K562 (cell line): ENCODE results near the gene ZNF644. TPM values are rescaled to one million over a fixed set of nuclear protein-coding genes. Genes with fewer than 3 reads are reported as not detected.

Source experiments
- BRD9 ChIP-seq: fragments of 450-650 bp; IDR thresholded peaks from 2 replicates; pipeline ENCODE4 v1.6.1; 2018; ENCODE audit warnings: low read depth; ENCODE audit not compliant: partially characterized antibody
- ERF ChIP-seq: fragments of 450-650 bp; formaldehyde crosslinking; IDR thresholded peaks from 2 replicates; pipeline ENCODE4 v1.4.0; 2020; ENCODE audit warnings: mild to moderate bottlenecking, mixed read lengths
- MIER1 ChIP-seq: fragments of 450-650 bp; IDR thresholded peaks from 2 replicates; pipeline ENCODE4 v1.6.1; 2016; ENCODE audit warnings: antibody characterized with exemption, mild to moderate bottlenecking, low read depth
- MTA3 ChIP-seq: fragments of 450-650 bp; formaldehyde crosslinking; IDR thresholded peaks from 2 replicates; pipeline ENCODE4 v1.6.1; 2017; ENCODE audit warnings: mild to moderate bottlenecking, borderline replicate concordance
- NCOR1 ChIP-seq: fragments of 450-650 bp; IDR thresholded peaks from 2 replicates; pipeline ENCODE4 v1.6.1; 2016; ENCODE audit warnings: mild to moderate bottlenecking, moderate library complexity
- NR4A1 ChIP-seq, 2 experiments: fragments of 250-450 bp in 1 of 2; fragments of 450-650 bp in 1 of 2; sonication (Bioruptor Pico) in 1 of 2; IDR thresholded peaks; 2 replicates each; pipeline versions ENCODE4 v1.4.0 to v1.6.1; 2016 to 2020; ENCODE audit warnings: mild to moderate bottlenecking in 2 of 2, missing compliant biosample characterization in 1 of 2, missing genetic modification characterization in 1 of 2, moderate library complexity in 1 of 2
- XRCC5 ChIP-seq: fragments of 200-400 bp; formaldehyde crosslinking; IDR thresholded peaks from 2 replicates; pipeline ENCODE4 v1.6.1; 2017; ENCODE audit warnings: low read depth, mild to moderate bottlenecking, low read length
- ZBTB40 ChIP-seq, 2 experiments: fragments of 450-650 bp in 1 of 2; sonication (generic) in 1 of 2; formaldehyde crosslinking in 1 of 2; IDR thresholded peaks; 2 replicates each; pipeline versions ENCODE4 v1.7.1 to v1.9.0; 2016 to 2022; ENCODE audit warnings: inconsistent platforms in 1 of 2, mild to moderate bottlenecking in 1 of 2, missing genetic modification reagents in 1 of 2
- ZKSCAN8 ChIP-seq: fragments of 200-800 bp; sonication (Bioruptor generic); IDR thresholded peaks from 2 replicates; pipeline ENCODE4 v1.6.1; 2016; ENCODE audit warnings: missing genetic modification characterization, missing compliant biosample characterization
- ZNF395 ChIP-seq: fragments of 200-800 bp; sonication (Bioruptor generic); IDR thresholded peaks from 2 replicates; pipeline ENCODE4 v1.6.1; 2017; ENCODE audit warnings: missing genetic modification characterization, missing compliant biosample characterization
- polyA plus RNA-seq, 8 experiments: library from polyadenylated mRNA; depleted of rRNA in 4 of 8; stranded (reverse) in 5 of 8; unstranded in 3 of 8; fragments of >200 nt; fragmentation: Nextera tagmentation in 2 of 8; fragmentation: Illumina TruSeq in 1 of 8; extraction: Ambion mirVana in 2 of 8; extraction: Trizol in 1 of 8; gene quantifications; 2 replicates each; pipeline versions ENCODE4 v1.2.1 to v1.2.3, GENCODE V29; 2011 to 2014; ENCODE audit warnings: inconsistent platforms in 1 of 8, missing spikeins in 1 of 8
- total RNA-seq, 7 experiments: library from RNA; depleted of rRNA in 6 of 7; stranded (reverse); fragments of >200 nt in 6 of 7; fragmentation: Illumina TruSeq in 2 of 7; extraction: Trizol in 2 of 7; gene quantifications; 2 replicates each; pipeline versions ENCODE4 v1.2.1 to v1.2.3, GENCODE V29; 2011 to 2021; ENCODE audit warnings: low replicate concordance in 1 of 7
- TF ChIP-seq, protein P1 (sequence below): fragments of 450-650 bp; formaldehyde crosslinking; IDR thresholded peaks from 2 replicates; pipeline ENCODE4 v1.4.0; 2020; ENCODE audit warnings: mild to moderate bottlenecking, moderate library complexity
- TF ChIP-seq, protein P2 (sequence below): fragments of 450-650 bp; conservative IDR thresholded peaks from 2 replicates; pipeline ENCODE4 v1.6.1; 2016; ENCODE audit warnings: missing genetic modification characterization, low read depth, mild to moderate bottlenecking, missing compliant biosample characterization, moderate library complexity

Gene ZNF644
- total and polyA plus RNA-seq, 9 of the 15 experiments (the other 6 are each of a cell fraction or from before 2014, with no cell fraction given) = 25.3 to 71.4 (median 39.6) TPM

GRCh38 chr1:91022518-91022929, 689 bp upstream of the ZNF644 start (continued):
- TF ChIP-seq ZBTB40 (IDR thresholded peaks at IDR 0.05) = peak; percentile 72; the same call in 1 of the 2 replicates
- no peak for TF ChIP-seq ZBTB40 (CRISPR knock-in tag; IDR thresholded peaks at IDR 0.05)
- no peak for TF ChIP-seq ZKSCAN8
- no peak for TF ChIP-seq NCOR1
- peak; percentile 62; the same call in 1 of the 2 replicates for TF ChIP-seq ZNF395
- TF ChIP-seq, protein P1, sequence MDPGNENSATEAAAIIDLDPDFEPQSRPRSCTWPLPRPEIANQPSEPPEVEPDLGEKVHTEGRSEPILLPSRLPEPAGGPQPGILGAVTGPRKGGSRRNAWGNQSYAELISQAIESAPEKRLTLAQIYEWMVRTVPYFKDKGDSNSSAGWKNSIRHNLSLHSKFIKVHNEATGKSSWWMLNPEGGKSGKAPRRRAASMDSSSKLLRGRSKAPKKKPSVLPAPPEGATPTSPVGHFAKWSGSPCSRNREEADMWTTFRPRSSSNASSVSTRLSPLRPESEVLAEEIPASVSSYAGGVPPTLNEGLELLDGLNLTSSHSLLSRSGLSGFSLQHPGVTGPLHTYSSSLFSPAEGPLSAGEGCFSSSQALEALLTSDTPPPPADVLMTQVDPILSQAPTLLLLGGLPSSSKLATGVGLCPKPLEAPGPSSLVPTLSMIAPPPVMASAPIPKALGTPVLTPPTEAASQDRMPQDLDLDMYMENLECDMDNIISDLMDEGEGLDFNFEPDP (CRISPR knock-in tag) = 0 out of 2 replicates have a peak, but pooled peaks have one; percentile 26
- TF ChIP-seq XRCC5 = 0 out of 2 replicates have a peak, but pooled peaks have one; percentile 5
- no peak for TF ChIP-seq NR4A1 (CRISPR knock-in tag; IDR thresholded peaks at IDR 0.05)
- 0 out of 2 replicates have a peak, but pooled peaks have one; percentile 70 for TF ChIP-seq NR4A1 (tag; IDR thresholded peaks at IDR 0.05)
- 0 out of 2 replicates have a peak, but pooled peaks have one; percentile 7 for TF ChIP-seq MTA3
- TF ChIP-seq MIER1 = 0 out of 2 replicates have a peak, but pooled peaks have one; percentile 28
- peak; percentile 41 for TF ChIP-seq BRD9
- 0 out of 2 replicates have a peak, but pooled peaks have one; percentile 37 for TF ChIP-seq ERF (CRISPR knock-in tag)
- TF ChIP-seq, protein P2, sequence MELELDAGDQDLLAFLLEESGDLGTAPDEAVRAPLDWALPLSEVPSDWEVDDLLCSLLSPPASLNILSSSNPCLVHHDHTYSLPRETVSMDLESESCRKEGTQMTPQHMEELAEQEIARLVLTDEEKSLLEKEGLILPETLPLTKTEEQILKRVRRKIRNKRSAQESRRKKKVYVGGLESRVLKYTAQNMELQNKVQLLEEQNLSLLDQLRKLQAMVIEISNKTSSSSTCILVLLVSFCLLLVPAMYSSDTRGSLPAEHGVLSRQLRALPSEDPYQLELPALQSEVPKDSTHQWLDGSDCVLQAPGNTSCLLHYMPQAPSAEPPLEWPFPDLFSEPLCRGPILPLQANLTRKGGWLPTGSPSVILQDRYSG = 0 out of 2 replicates have a peak, but pooled peaks have one; percentile 16
